HepG2 (cell line): Measurements from ENCODE around the gene UCKL1. TPM values are rescaled to one million over a fixed set of nuclear protein-coding genes. Genes with fewer than 3 reads are reported as not detected.

Experiments
- ATAC-seq: fragments of 200-7000 bp; cut with Tn5 transposase; 3 replicates; pipeline ENCODE4 v1.9.1; 2020; ENCODE audit warnings: mild to moderate bottlenecking, moderate library complexity
- BruUV-seq: library from RNA; stranded (reverse); fragments of 400-500 nt; replicated peaks from 2 replicates; lab custom pipeline; 2021; lab: Mats Ljungman, UMichigan
- CTCF ChIA-PET: fragments of 300-600 bp; formaldehyde crosslinking; extraction: SDS; loops from one replicate; lab custom pipeline; 2021; ENCODE audit warnings: low total read pairs, inconsistent platforms, low intra/inter-chr PET ratio; lab: Yijun Ruan, JAX
- POLR2A ChIA-PET: fragments of 350-600 bp; sonication (Branson Sonifier 250); formaldehyde crosslinking; loops from one replicate; lab custom pipeline; 2020; ENCODE audit warnings: antibody characterized with exemption, inconsistent platforms; lab: Yijun Ruan, JAX
- DNase-seq: peaks from one replicate; pipeline ENCODE4 v3.0.0-alpha.2; 2015; ENCODE audit warnings: low spot score
- FAIRE-seq: peaks from 3 replicates; lab custom pipeline; 2011; peaks lifted over from hg19 to GRCh38; lab: Jason Lieb, UNC
- H2AFZ ChIP-seq: one replicate; pipeline ENCODE4 v1.6.1; 2011; ENCODE audit warnings: low read length, inconsistent platforms
- H3K27ac ChIP-seq: fragments of 300-600 bp; 3 replicates; pipeline ENCODE4 v1.8.0; 2011; ENCODE audit warnings: mixed run types, mild to moderate bottlenecking, mixed read lengths, low read length, inconsistent platforms; ENCODE audit not compliant: insufficient read depth; ENCODE audit errors: extremely low read length
- H3K27me3 ChIP-seq, 2 experiments: fragments of 200-600 bp in 1 of 2; 2 replicates in 1 of 2; 3 replicates in 1 of 2; pipeline versions ENCODE4 v1.6.0 to v1.8.0; 2011; ENCODE audit warnings: low read length in 2 of 2, mild to moderate bottlenecking in 2 of 2, moderate library complexity in 2 of 2, inconsistent platforms in 1 of 2; ENCODE audit not compliant: insufficient read depth in 2 of 2, control insufficient read depth in 1 of 2
- H3K36me3 ChIP-seq, 2 experiments: fragments of 200-600 bp in 1 of 2; replicated peaks in 1 of 2; 2 replicates in 1 of 2; 3 replicates in 1 of 2; pipeline versions ENCODE4 v1.5.1 to v1.8.0; 2011; ENCODE audit warnings: low read length in 2 of 2, inconsistent platforms in 1 of 2; ENCODE audit not compliant: insufficient read depth in 2 of 2, control insufficient read depth in 1 of 2
- H3K4me1 ChIP-seq: 2 replicates; pipeline ENCODE4 v1.5.1; 2012; ENCODE audit warnings: low read length, inconsistent platforms; ENCODE audit not compliant: insufficient read depth
- H3K4me2 ChIP-seq: 2 replicates; pipeline ENCODE4 v1.6.0; 2011; ENCODE audit warnings: low read depth, low read length, inconsistent platforms
- H3K4me3 ChIP-seq, 3 experiments: fragments of 200-600 bp in 1 of 3; sonication (generic), shearing (Covaris generic) in 1 of 3; replicated peaks in 1 of 3; 2 replicates each; pipeline ENCODE4 v1.5.1; 2011 to 2016; ENCODE audit warnings: low read length in 3 of 3, inconsistent platforms in 2 of 3, low read depth in 2 of 3, mild to moderate bottlenecking in 2 of 3, control low read depth in 1 of 3, mixed read lengths in 1 of 3; ENCODE audit not compliant: insufficient read depth in 1 of 3
- H3K79me2 ChIP-seq: one replicate; pipeline ENCODE4 v1.6.1; 2011; ENCODE audit warnings: low read length, inconsistent platforms; ENCODE audit not compliant: insufficient read depth
- H3K9ac ChIP-seq: 2 replicates; pipeline ENCODE4 v1.6.0; 2011; ENCODE audit warnings: mild to moderate bottlenecking, low read depth, low read length, inconsistent platforms; ENCODE audit not compliant: insufficient read depth
- H3K9me3 ChIP-seq: 2 replicates; pipeline ENCODE4 v1.5.1; 2012; ENCODE audit warnings: mild to moderate bottlenecking, low read length
- H4K20me1 ChIP-seq: 2 replicates; pipeline ENCODE4 v1.6.0; 2011; ENCODE audit warnings: inconsistent platforms, mild to moderate bottlenecking, low read length, moderate library complexity; ENCODE audit not compliant: insufficient read depth
- CBX2 ChIP-seq, 2 experiments: fragments of 200-600 bp in 1 of 2; sonication (generic); formaldehyde crosslinking in 1 of 2; IDR thresholded peaks; 2 replicates each; pipeline versions ENCODE4 v1.7.0 to v1.8.1; 2018 to 2022; ENCODE audit warnings: low read depth in 2 of 2, low read length in 1 of 2, mild to moderate bottlenecking in 1 of 2, missing genetic modification reagents in 1 of 2
- DR1 ChIP-seq: sonication (generic); formaldehyde crosslinking; IDR thresholded peaks from 2 replicates; pipeline ENCODE4 v1.8.0; 2021; ENCODE audit warnings: mild to moderate bottlenecking, missing genetic modification reagents, inconsistent platforms
- JUND ChIP-seq: sonication (generic); formaldehyde crosslinking; IDR thresholded peaks from 2 replicates; pipeline ENCODE4 v1.8.0; 2022; ENCODE audit warnings: mild to moderate bottlenecking, missing genetic modification reagents
- KAT8 ChIP-seq: IDR thresholded peaks from 2 replicates; pipeline ENCODE4 v1.6.1; 2016; ENCODE audit warnings: missing genetic modification reagents, missing compliant biosample characterization
- KLF16 ChIP-seq, 2 experiments: sonication (generic) in 1 of 2; formaldehyde crosslinking in 1 of 2; IDR thresholded peaks; 2 replicates each; pipeline versions ENCODE4 v1.6.1 to v1.8.0; 2016 to 2023; ENCODE audit warnings: missing genetic modification reagents in 2 of 2, missing compliant biosample characterization in 1 of 2
- MEIS1 ChIP-seq: sonication (generic); formaldehyde crosslinking; IDR thresholded peaks from 2 replicates; pipeline ENCODE4 v1.9.0; 2021; ENCODE audit warnings: mild to moderate bottlenecking, missing genetic modification reagents, moderate library complexity, borderline replicate concordance
- RBFOX2 ChIP-seq: fragments of 200-400 bp; formaldehyde crosslinking; IDR thresholded peaks from 2 replicates; pipeline ENCODE4 v1.6.1; 2017; ENCODE audit warnings: low read depth, mild to moderate bottlenecking, low read length
- RBM39 ChIP-seq: fragments of 200-400 bp; formaldehyde crosslinking; IDR thresholded peaks from one replicate; pipeline ENCODE4 v1.6.1; 2018; ENCODE audit warnings: antibody characterized with exemption, mild to moderate bottlenecking, low read depth, low read length; ENCODE audit not compliant: poor library complexity, severe bottlenecking
- REXO4 ChIP-seq: sonication (generic); formaldehyde crosslinking; IDR thresholded peaks from 2 replicates; pipeline ENCODE4 v1.8.0; 2022; ENCODE audit warnings: missing genetic modification reagents, mild to moderate bottlenecking, borderline replicate concordance
- SALL2 ChIP-seq: sonication (generic); formaldehyde crosslinking; IDR thresholded peaks from 2 replicates; pipeline ENCODE4 v1.8.1; 2023; ENCODE audit warnings: mild to moderate bottlenecking, missing genetic modification reagents, inconsistent platforms
- SP140L ChIP-seq: sonication (generic); formaldehyde crosslinking; IDR thresholded peaks from 2 replicates; pipeline ENCODE4 v1.4.0; 2020; ENCODE audit warnings: missing genetic modification reagents, borderline replicate concordance
- ZBTB8A ChIP-seq: sonication (generic); formaldehyde crosslinking; IDR thresholded peaks from 2 replicates; pipeline ENCODE4 v1.4.0; 2020; ENCODE audit warnings: mild to moderate bottlenecking, low read depth, missing genetic modification reagents, borderline replicate concordance
- ZNF20 ChIP-seq: sonication (generic); formaldehyde crosslinking; IDR thresholded peaks from 2 replicates; pipeline ENCODE4 v1.4.0; 2020; ENCODE audit warnings: mild to moderate bottlenecking, moderate library complexity, missing genetic modification reagents
- ZNF235 ChIP-seq: sonication (generic); formaldehyde crosslinking; IDR thresholded peaks from 2 replicates; pipeline ENCODE4 v1.8.1; 2023; ENCODE audit warnings: mild to moderate bottlenecking, missing genetic modification reagents, borderline replicate concordance
- ZNF513 ChIP-seq: sonication (generic); formaldehyde crosslinking; conservative IDR thresholded peaks from 2 replicates; pipeline ENCODE4 v1.5.0; 2020; ENCODE audit warnings: missing genetic modification reagents
- ZNF607 ChIP-seq: sonication (generic); formaldehyde crosslinking; IDR thresholded peaks from 2 replicates; pipeline ENCODE4 v1.5.1; 2020; ENCODE audit warnings: missing genetic modification reagents, mild to moderate bottlenecking, borderline replicate concordance
- ZNF777 ChIP-seq: sonication (generic); formaldehyde crosslinking; IDR thresholded peaks from 2 replicates; pipeline ENCODE4 v1.4.0; 2020; ENCODE audit warnings: missing genetic modification reagents
- WGBS: methylation state at CpG from one replicate; pipeline ENCODE4 v1.1.6; 2017; ENCODE audit warnings: low lambda C conversion rate; 5-methylcytosine and 5-hydroxymethylcytosine counted together
- in situ Hi-C: cut with HindIII; loops from 2 replicates; pipeline ENCODE4 v1.10.0; 2017; ENCODE audit warnings: low pct_unique_long_range_greater_than_20kb; ENCODE audit not compliant: extremely low pct_ligation_motif_present
- intact Hi-C: fragments of 100-400 bp; cut with micrococcal nuclease; formaldehyde crosslinking; loops from one replicate; pipeline ENCODE4 v1.10.0; 2022; ENCODE audit not compliant: unreplicated experiment
- polyA plus RNA-seq, 8 experiments: library from polyadenylated mRNA; depleted of rRNA in 3 of 8; stranded (reverse) in 7 of 8; unstranded in 1 of 8; fragments of >200 nt; fragmentation: Illumina TruSeq in 4 of 8; extraction: Trizol in 4 of 8; gene quantifications; 2 replicates each; pipeline versions ENCODE4 v1.2.1 to v1.2.3, GENCODE V29; 2011 to 2016; ENCODE audit warnings: low read depth in 4 of 8, missing spikeins in 1 of 8, mixed read lengths in 1 of 8; ENCODE audit not compliant: insufficient read depth in 1 of 8
- total RNA-seq, 5 experiments: library from RNA; depleted of rRNA; stranded (reverse); fragments of >200 nt; fragmentation: Illumina TruSeq; extraction: Trizol; gene quantifications; 2 replicates each; pipeline ENCODE4 v1.2.3, GENCODE V29; 2016; ENCODE audit warnings: low read depth in 1 of 5
- TF ChIP-seq, protein P1 (sequence below): sonication (generic); formaldehyde crosslinking; IDR thresholded peaks from 2 replicates; pipeline ENCODE4 v1.8.0; 2022; ENCODE audit warnings: mild to moderate bottlenecking, missing genetic modification reagents
- TF ChIP-seq, protein P2 (sequence below): sonication (generic); formaldehyde crosslinking; IDR thresholded peaks from 2 replicates; pipeline ENCODE4 v1.4.0; 2020; ENCODE audit warnings: mild to moderate bottlenecking, missing genetic modification reagents

UCKL1 gene
- total and polyA plus RNA-seq, 2 of the 13 experiments (the other 11 are each of a cell fraction or from before 2014, with no cell fraction given) = 50.2 to 126 TPM

- POLR2A ChIA-PET = no interaction called here
- Histone ChIP-seq H3K4me1 (peaks cover 69% of the 10 kb centered on the region), H3K27ac (no peak overlapping the region), H4K20me1 (peaks cover 76% of the 10 kb centered on the region), H3K9ac (no peak overlapping the region; the same call in 1 of the 2 replicates), H3K27me3 (no peaks in the 10 kb centered on the region), H3K4me3 (no peak overlapping the region), H3K4me2 (no peak overlapping the region), H3K9me3 (no peaks in the 10 kb centered on the region), H3K79me2 (peaks cover 82% of the 10 kb centered on the region), H3K36me3 (peaks cover 12 to 15% of the 10 kb centered on the region in 2 experiments; a peak in 3 of 5 replicates), H2AFZ (no peak overlapping the region)
- 92% methylated on average over 15 of the region's 15 CpGs for WGBS
- BruUV-seq = no TSS peak
- CTCF ChIA-PET = no interaction called here
- ATAC-seq (no peak), FAIRE-seq (no peak), DNase-seq (no peak)
- in situ Hi-C loops = no loop called here
- intact Hi-C loops = no loop called here
- TF ChIP-seq SP140L (CRISPR knock-in tag) (no peak), KAT8 (CRISPR knock-in tag) (no peak), JUND (no peak), RBFOX2 (peak; percentile 71; the same call in 1 of the 2 replicates), RBM39 (no peak), ZNF20 (CRISPR knock-in tag) (no peak), KLF16 (CRISPR knock-in tag; IDR thresholded peaks at IDR 0.05) (no peak), ZNF607 (CRISPR knock-in tag) (no peak), MEIS1 (CRISPR knock-in tag) (0 out of 2 replicates have a peak, but pooled peaks have one; percentile 19), ZBTB8A (no peak), SALL2 (no peak), ZNF777 (CRISPR knock-in tag) (no peak), ZNF235 (CRISPR knock-in tag) (no peak), CBX2 (IDR thresholded peaks at IDR 0.05; ENCODE audit: low read depth, low read length) (no peak), CBX2 (CRISPR knock-in tag; IDR thresholded peaks at IDR 0.05; ENCODE audit: low read depth) (no peak), DR1 (CRISPR knock-in tag) (0 out of 2 replicates have a peak, but pooled peaks have one; percentile 40), ZNF513 (CRISPR knock-in tag) (no peak), REXO4 (CRISPR knock-in tag) (no peak)
- TF ChIP-seq, protein P1, sequence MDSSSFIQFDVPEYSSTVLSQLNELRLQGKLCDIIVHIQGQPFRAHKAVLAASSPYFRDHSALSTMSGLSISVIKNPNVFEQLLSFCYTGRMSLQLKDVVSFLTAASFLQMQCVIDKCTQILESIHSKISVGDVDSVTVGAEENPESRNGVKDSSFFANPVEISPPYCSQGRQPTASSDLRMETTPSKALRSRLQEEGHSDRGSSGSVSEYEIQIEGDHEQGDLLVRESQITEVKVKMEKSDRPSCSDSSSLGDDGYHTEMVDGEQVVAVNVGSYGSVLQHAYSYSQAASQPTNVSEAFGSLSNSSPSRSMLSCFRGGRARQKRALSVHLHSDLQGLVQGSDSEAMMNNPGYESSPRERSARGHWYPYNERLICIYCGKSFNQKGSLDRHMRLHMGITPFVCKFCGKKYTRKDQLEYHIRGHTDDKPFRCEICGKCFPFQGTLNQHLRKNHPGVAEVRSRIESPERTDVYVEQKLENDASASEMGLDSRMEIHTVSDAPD (CRISPR knock-in tag) = no peak
- TF ChIP-seq, protein P2, sequence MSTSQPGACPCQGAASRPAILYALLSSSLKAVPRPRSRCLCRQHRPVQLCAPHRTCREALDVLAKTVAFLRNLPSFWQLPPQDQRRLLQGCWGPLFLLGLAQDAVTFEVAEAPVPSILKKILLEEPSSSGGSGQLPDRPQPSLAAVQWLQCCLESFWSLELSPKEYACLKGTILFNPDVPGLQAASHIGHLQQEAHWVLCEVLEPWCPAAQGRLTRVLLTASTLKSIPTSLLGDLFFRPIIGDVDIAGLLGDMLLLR (CRISPR knock-in tag) = 0 out of 2 replicates have a peak, but pooled peaks have one; percentile 47
These were observed 4.0 kb downstream of the UCKL1 start for GRCh38 chr20:63952210-63952535.
